GM12878 (cell line): ENCODE data around the gene MTHFR. TPM values are rescaled to one million over a fixed set of nuclear protein-coding genes. Genes with fewer than 3 reads are reported as not detected.

ENCODE experiments used
- ATAC-seq: fragments of 200-7000 bp; cut with Tn5 transposase; 3 replicates; pipeline ENCODE4 v1.9.1; 2020; ENCODE audit warnings: mild to moderate bottlenecking, moderate library complexity
- BruUV-seq: library from RNA; stranded (reverse); fragments of 400-500 nt; replicated peaks from 2 replicates; lab custom pipeline; 2021; lab: Mats Ljungman, UMichigan
- CTCF ChIA-PET: fragments of 300-600 bp; sonication (Branson Sonifier 250); formaldehyde crosslinking; extraction: SDS; loops from one replicate; lab custom pipeline; 2021; ENCODE audit warnings: inconsistent platforms; lab: Yijun Ruan, JAX
- POLR2A ChIA-PET: fragments of 350-600 bp; formaldehyde crosslinking; extraction: SDS; loops from one replicate; lab custom pipeline; 2021; ENCODE audit warnings: inconsistent platforms; lab: Charles Lee
- RAD21 ChIA-PET: fragments of 300-600 bp; sonication (Branson Sonifier 250); formaldehyde crosslinking; loops from one replicate; lab custom pipeline; 2023; ENCODE audit warnings: antibody characterized with exemption; ENCODE audit not compliant: unreplicated experiment; lab: Charles Lee
- SMC1A ChIA-PET: fragments of 300-600 bp; sonication (Branson Sonifier 250); formaldehyde crosslinking; loops from one replicate; lab custom pipeline; 2023; ENCODE audit not compliant: unreplicated experiment, uncharacterized antibody; lab: Charles Lee
- DNase-seq: peaks from one replicate; pipeline ENCODE4 v3.0.0-alpha.2; 2011; ENCODE audit warnings: low read depth, low spot score
- FAIRE-seq: peaks from 3 replicates; lab custom pipeline; 2011; peaks lifted over from hg19 to GRCh38; lab: Jason Lieb, UNC
- H2AFZ ChIP-seq: 2 replicates; pipeline ENCODE4 v1.6.0; 2011; ENCODE audit warnings: low read depth, low read length, control low read depth; ENCODE audit not compliant: control insufficient read depth
- H3K27ac ChIP-seq: 2 replicates; pipeline ENCODE4 v1.5.1; 2011; ENCODE audit warnings: control low read depth; ENCODE audit not compliant: control insufficient read depth, insufficient read depth
- H3K27me3 ChIP-seq, 2 experiments: replicated peaks in 1 of 2; 2 replicates each; pipeline versions ENCODE4 v1.6.0 to v1.6.1; 2011; ENCODE audit warnings: low read length in 1 of 2; ENCODE audit not compliant: control insufficient read depth in 2 of 2, insufficient read depth in 2 of 2
- H3K36me3 ChIP-seq, 2 experiments: 2 replicates each; pipeline ENCODE4 v1.5.1; 2011; ENCODE audit warnings: low read length in 1 of 2; ENCODE audit not compliant: control insufficient read depth in 2 of 2, insufficient read depth in 2 of 2
- H3K4me1 ChIP-seq: 2 replicates; pipeline ENCODE4 v1.6.1; 2011; ENCODE audit warnings: mild to moderate bottlenecking, low read length, moderate library complexity, mixed read lengths; ENCODE audit not compliant: control insufficient read depth, insufficient read depth
- H3K4me2 ChIP-seq: 2 replicates; pipeline ENCODE4 v1.6.0; 2011; ENCODE audit warnings: control low read depth; ENCODE audit not compliant: control insufficient read depth, insufficient read depth
- H3K4me3 ChIP-seq: fragments of 200-600 bp; sonication (generic); 2 replicates; pipeline ENCODE4 v1.5.1; 2016
- H3K79me2 ChIP-seq: 2 replicates; pipeline ENCODE4 v1.6.0; 2011; ENCODE audit warnings: low read length; ENCODE audit not compliant: control insufficient read depth, insufficient read depth
- H3K9ac ChIP-seq: 2 replicates; pipeline ENCODE4 v1.8.0; 2011; ENCODE audit warnings: low read length, control low read depth, mixed read lengths; ENCODE audit not compliant: control insufficient read depth, insufficient read depth
- H3K9me3 ChIP-seq: replicated peaks from 3 replicates; pipeline ENCODE4 v1.5.1; 2011; ENCODE audit warnings: mild to moderate bottlenecking, low read length; ENCODE audit not compliant: control insufficient read depth, insufficient read depth
- H4K20me1 ChIP-seq: 2 replicates; pipeline ENCODE4 v1.6.0; 2011; ENCODE audit not compliant: control insufficient read depth, insufficient read depth
- ETV6 ChIP-seq, 2 experiments: fragments of 450-650 bp in 1 of 2; IDR thresholded peaks in 1 of 2; conservative IDR thresholded peaks in 1 of 2; 2 replicates each; pipeline ENCODE4 v1.6.1; 2014; ENCODE audit warnings: antibody characterized with exemption in 1 of 2, borderline replicate concordance in 1 of 2, low read depth in 1 of 2, mild to moderate bottlenecking in 1 of 2, moderate library complexity in 1 of 2
- HDAC6 ChIP-seq: fragments of 200-600 bp; sonication (generic); IDR thresholded peaks from one replicate; pipeline ENCODE4 v1.8.0; 2017; ENCODE audit warnings: antibody characterized with exemption; ENCODE audit not compliant: unreplicated experiment
- NR2C1 ChIP-seq: fragments of 450-650 bp; IDR thresholded peaks from 2 replicates; pipeline ENCODE4 v1.6.1; 2017; ENCODE audit warnings: antibody characterized with exemption, mild to moderate bottlenecking, moderate library complexity
- SUZ12 ChIP-seq: fragments of 200-600 bp; sonication (generic); IDR thresholded peaks from one replicate; pipeline ENCODE4 v1.6.1; 2018; ENCODE audit warnings: antibody characterized with exemption, mild to moderate bottlenecking; ENCODE audit not compliant: unreplicated experiment
- ZBTB33 ChIP-seq: fragments of 450-650 bp; IDR thresholded peaks from 2 replicates; pipeline ENCODE4 v1.6.1; 2017; ENCODE audit warnings: mild to moderate bottlenecking
- WGBS: methylation state at CpG from one replicate; pipeline ENCODE4 v1.1.6; 2016; ENCODE audit warnings: low lambda C conversion rate; ENCODE audit not compliant: insufficient replicate concordance, insufficient coverage; ENCODE audit errors: missing lambda C conversion rate; 5-methylcytosine and 5-hydroxymethylcytosine counted together
- in situ Hi-C: fragments of 300-500 bp; cut with MboI; formaldehyde crosslinking; loops from 9 replicates; pipeline ENCODE4 v1.14.3; 2018; ENCODE audit warnings: mixed read lengths
- intact Hi-C: fragments of 100-400 bp; cut with micrococcal nuclease; formaldehyde crosslinking; loops from one replicate; pipeline ENCODE4 v1.14.2; 2022; ENCODE audit not compliant: unreplicated experiment
- polyA plus RNA-seq, 11 experiments: library from polyadenylated mRNA; depleted of rRNA in 4 of 11; unstranded in 6 of 11; stranded (reverse) in 5 of 11; fragments of >200 nt; fragmentation: Nextera tagmentation in 4 of 11; fragmentation: Illumina TruSeq in 1 of 11; extraction: Ambion mirVana in 4 of 11; extraction: Trizol in 1 of 11; gene quantifications; 1 replicate in 1 of 11; 2 replicates in 10 of 11; pipeline versions ENCODE4 v1.2.1 to v1.2.3, GENCODE V29; 2011 to 2016; ENCODE audit warnings: inconsistent platforms in 2 of 11, missing spikeins in 2 of 11, low read depth in 1 of 11
- total RNA-seq, 4 experiments: library from RNA; depleted of rRNA in 3 of 4; stranded (reverse); fragments of >200 nt in 3 of 4; fragmentation: Illumina TruSeq in 1 of 4; extraction: Trizol in 1 of 4; gene quantifications; 2 replicates each; pipeline versions ENCODE4 v1.2.1 to v1.2.3, GENCODE V29; 2013 to 2021

Gene MTHFR
- total and polyA plus RNA-seq, 10 of the 15 experiments (the other 5 are each of a cell fraction or from before 2014, with no cell fraction given): 1.0 to 16.8 (median 9.4) TPM

GRCh38 chr1:11751087-11751486, 54.7 kb downstream of the MTHFR start:
- RAD21 ChIA-PET: no interaction called here
- in situ Hi-C loops (no loop called here), intact Hi-C loops (no loop called here)
- H3K4me3 ChIP-seq: no peak overlapping the region
- no peak overlapping the region for H3K9ac ChIP-seq
- SMC1A ChIA-PET: no interaction called here
- TF ChIP-seq HDAC6: no peak
- no peak for TF ChIP-seq SUZ12
- TF ChIP-seq NR2C1: no peak
- TF ChIP-seq ETV6 (conservative IDR thresholded peaks at IDR 0.05 in 1 of 2, IDR thresholded peaks at IDR 0.05 in 1 of 2; ENCODE audit: borderline replicate concordance in 1 of 2, low read depth in 1 of 2): no peak
- no peak for TF ChIP-seq ZBTB33
- no peaks in the 10 kb centered on the region for H3K79me2 ChIP-seq
- H2AFZ ChIP-seq: no peak overlapping the region
- H3K27me3 ChIP-seq: no peaks in the 10 kb centered on the region
- H3K9me3 ChIP-seq: no peaks in the 10 kb centered on the region
- FAIRE-seq: no peak
- no peaks in the 10 kb centered on the region for H4K20me1 ChIP-seq
- no peak overlapping the region for H3K4me2 ChIP-seq
- CTCF ChIA-PET: interaction anchor here (0.7 to 1.1 kb wide), 2 partner anchors 108 to 305 kb away, joined by 3 read pairs; no protein-coding TSS in a partner anchor
- ATAC-seq: no peak
- H3K4me1 ChIP-seq: 0 out of 2 replicates have a peak, but pooled peaks cover 4% of the 10 kb centered on the region
- DNase-seq: no peak
- no TSS peak for BruUV-seq
- WGBS: 70% methylated on average over 9 of the region's 9 CpGs
- no peak overlapping the region for H3K27ac ChIP-seq
- H3K36me3 ChIP-seq: no peaks in the 10 kb centered on the region
- POLR2A ChIA-PET: no interaction called here
